Activated CD4-positive, alpha-beta T cell treated with anti-CD3 and anti-CD28 coated beads, Interleukin-2, amount 10 ng/mL, durations not matched to agents 24 days and 14 days (primary cell): Measurements from ENCODE around the gene IGFL4. TPM values are rescaled to one million over a fixed set of nuclear protein-coding genes. Genes with fewer than 3 reads are reported as not detected.
A peak's percentile ranks its signal among the peaks of the same experiment; 100 is the strongest.
"Not testable (repeated sequence)": the region's sequence is repeated elsewhere in the genome, so short reads cannot be mapped to it uniquely, and the experiment has no call there.

Source experiments
- DNase-seq: peaks from one replicate; pipeline ENCODE4 v3.0.0; 2022
- H3K27ac Mint-ChIP-seq: one replicate; pipeline ENCODE4 v1.8.0; 2022; ENCODE audit warnings: mild to moderate bottlenecking, mixed read lengths
- H3K27me3 Mint-ChIP-seq: one replicate; pipeline ENCODE4 v1.8.0; 2022; ENCODE audit warnings: mixed read lengths
- H3K36me3 Mint-ChIP-seq: one replicate; pipeline ENCODE4 v1.8.0; 2022; ENCODE audit warnings: low read depth, mild to moderate bottlenecking, mixed read lengths
- H3K4me1 Mint-ChIP-seq: one replicate; pipeline ENCODE4 v1.8.0; 2021; ENCODE audit warnings: mixed read lengths
- H3K4me3 Mint-ChIP-seq: one replicate; pipeline ENCODE4 v1.8.0; 2022; ENCODE audit warnings: mild to moderate bottlenecking, moderate library complexity, mixed read lengths
- H3K9me3 Mint-ChIP-seq: one replicate; pipeline ENCODE4 v1.8.0; 2021; ENCODE audit warnings: mixed read lengths
- intact Hi-C: fragments of 100-400 bp; cut with micrococcal nuclease; formaldehyde crosslinking; loops from one replicate; pipeline ENCODE4 v1.15.1; 2023
- total RNA-seq: library from RNA; stranded (reverse); gene quantifications from 2 replicates; pipeline ENCODE4 v1.2.3, GENCODE V29; 2022

IGFL4 gene
- not detected in 2 replicates for total RNA-seq

DNA sequence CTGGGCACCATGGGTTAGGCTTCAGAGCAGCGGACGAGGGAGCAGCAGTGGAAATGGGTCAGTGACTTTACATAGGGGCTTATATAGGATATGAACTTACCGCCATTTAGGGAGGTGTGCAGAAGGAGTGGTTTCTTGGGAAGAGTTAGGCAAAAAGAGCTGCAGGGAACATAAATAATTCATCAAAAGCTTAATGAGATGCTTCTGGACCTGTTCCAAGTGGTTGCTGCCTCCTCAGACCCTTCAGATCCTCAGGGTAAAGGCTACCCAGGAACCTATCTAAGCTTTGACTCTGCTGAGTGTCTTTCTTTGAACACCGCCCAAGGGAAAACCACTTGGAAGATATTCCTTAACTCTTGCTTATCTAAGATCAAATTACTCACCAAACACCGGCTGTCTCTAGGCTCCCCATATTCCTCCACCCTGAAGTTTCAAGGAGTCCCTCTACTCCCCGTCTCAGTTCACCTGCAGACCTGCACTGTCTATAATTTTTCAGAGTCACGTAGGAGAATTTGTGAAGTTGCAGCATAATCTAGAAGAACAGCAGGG is at the start of gene IGFL4:
IGFL4 (minus strand) TSS at position 51 of the 549 bp plus-strand sequence; CDS start at position 11, 40 bp downstream.
- H3K36me3 Mint-ChIP-seq = no peaks in the 10 kb centered on the region
- intact Hi-C loops = no loop called here
- H3K9me3 Mint-ChIP-seq = peaks cover 4% of the 10 kb centered on the region
- H3K27ac Mint-ChIP-seq = no peak within 1 kb of the TSS
- no peak for DNase-seq
- H3K4me1 Mint-ChIP-seq = no peaks in the 10 kb centered on the region
- peaks cover 18% of the 10 kb centered on the region for H3K27me3 Mint-ChIP-seq
- no peak within 1 kb of the TSS for H3K4me3 Mint-ChIP-seq

DNA sequence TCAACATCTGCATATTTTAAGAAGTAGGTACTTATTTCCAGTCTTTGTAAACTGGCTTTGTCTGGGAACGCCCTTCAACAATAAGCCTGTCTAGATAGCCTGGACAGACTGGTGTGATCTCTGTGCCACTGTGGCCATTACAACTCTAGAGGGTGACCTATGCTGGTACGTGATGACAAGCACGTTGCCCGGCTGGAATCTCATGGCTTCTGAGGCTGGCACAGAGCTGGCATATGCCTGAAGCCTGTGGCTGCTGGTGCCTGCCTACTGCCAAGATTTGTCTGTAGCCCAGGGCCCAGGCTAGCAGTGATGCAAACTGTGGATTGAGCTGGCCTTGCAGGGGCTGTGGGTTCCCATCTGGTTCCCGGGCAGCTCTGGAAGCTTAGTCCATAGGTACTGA is 49.6 kb upstream of the IGFL4 start:
- DNase-seq = no peak
- Mint-ChIP-seq H3K36me3 (no peaks in the 10 kb centered on the region), H3K9me3 (peaks cover 27% of the 10 kb centered on the region), H3K4me3 (no peak overlapping the region), H3K27me3 (peaks cover 31% of the 10 kb centered on the region), H3K27ac (no peak overlapping the region), H3K4me1 (no peaks in the 10 kb centered on the region)
- intact Hi-C loops = no loop called here

DNA sequence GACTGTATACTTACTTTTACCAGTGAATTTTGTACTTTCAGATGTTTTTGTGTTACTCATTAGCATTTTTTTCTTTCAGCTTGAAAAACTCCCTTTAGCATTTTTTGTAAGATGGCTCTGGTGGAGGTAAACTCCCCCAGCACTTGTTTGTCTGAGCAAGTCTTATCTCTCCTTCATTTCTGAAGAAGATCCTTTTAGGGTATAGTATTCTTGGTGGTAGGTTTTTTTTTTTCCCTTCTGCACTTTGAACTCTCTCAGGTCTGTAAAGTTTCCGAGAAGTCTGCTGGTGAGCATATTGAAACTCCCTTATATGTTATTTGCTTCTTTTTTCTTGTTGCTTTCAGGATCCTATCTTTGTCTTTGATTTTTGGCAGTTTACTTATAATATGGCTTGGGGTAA is 48.6 kb upstream of the IGFL4 start:
- H3K4me1 Mint-ChIP-seq = no peaks in the 10 kb centered on the region
- H3K27me3 Mint-ChIP-seq = peaks cover 27% of the 10 kb centered on the region
- no peaks in the 10 kb centered on the region for H3K36me3 Mint-ChIP-seq
- H3K4me3 Mint-ChIP-seq = no peak overlapping the region
- intact Hi-C loops = no loop called here
- no peak overlapping the region for H3K27ac Mint-ChIP-seq
- peaks cover 34% of the 10 kb centered on the region for H3K9me3 Mint-ChIP-seq
- DNase-seq = no peak

DNA sequence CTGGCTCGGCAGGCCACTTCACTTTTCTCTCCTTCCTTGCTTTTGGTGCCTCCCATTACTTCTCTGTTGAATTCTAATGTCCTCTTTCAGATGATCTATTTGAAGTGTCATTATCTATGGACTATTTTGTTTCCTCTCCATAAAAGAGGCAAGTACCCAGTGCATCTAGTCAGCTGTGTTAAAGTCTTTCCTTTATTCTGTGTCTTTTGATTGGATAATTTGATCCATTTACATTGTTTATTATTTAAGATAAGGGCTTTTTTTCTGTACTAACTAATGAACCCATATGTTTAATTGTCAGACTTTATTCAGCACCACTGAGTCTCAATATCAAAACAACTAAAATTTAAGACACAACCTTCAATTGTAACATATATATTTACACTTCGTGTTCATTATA is 47.3 kb upstream of the IGFL4 start:
- no peak for DNase-seq
- no peak overlapping the region for H3K27ac Mint-ChIP-seq
- H3K4me3 Mint-ChIP-seq = no peak overlapping the region
- no peaks in the 10 kb centered on the region for H3K36me3 Mint-ChIP-seq
- peaks cover 26% of the 10 kb centered on the region for H3K27me3 Mint-ChIP-seq
- peaks cover 34% of the 10 kb centered on the region for H3K9me3 Mint-ChIP-seq
- no peaks in the 10 kb centered on the region for H3K4me1 Mint-ChIP-seq
- intact Hi-C loops = no loop called here

DNA sequence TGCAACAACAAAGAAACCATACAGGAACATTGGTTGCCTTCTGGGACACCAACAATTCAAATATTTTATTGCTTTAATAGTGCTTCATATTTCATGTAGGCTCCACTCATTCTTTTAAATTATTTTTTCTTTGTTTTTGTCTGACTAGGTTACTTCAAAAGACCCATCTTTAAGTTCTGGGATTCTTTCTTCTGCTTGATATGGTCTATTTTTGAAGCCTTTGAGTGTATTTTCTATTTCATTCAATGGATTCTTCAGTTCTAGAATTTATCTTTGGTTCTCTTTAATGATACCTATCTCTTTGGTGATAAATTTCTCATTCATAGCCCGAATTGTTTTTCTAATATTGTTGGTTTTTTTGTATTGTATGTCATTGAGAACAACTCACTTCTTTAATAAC is 45.1 kb upstream of the IGFL4 start:
- no peaks in the 10 kb centered on the region for H3K36me3 Mint-ChIP-seq
- H3K4me3 Mint-ChIP-seq = no peak overlapping the region
- peaks cover 37% of the 10 kb centered on the region for H3K27me3 Mint-ChIP-seq
- intact Hi-C loops = no loop called here
- H3K4me1 Mint-ChIP-seq = no peaks in the 10 kb centered on the region
- no peak overlapping the region for H3K27ac Mint-ChIP-seq
- no peak for DNase-seq
- H3K9me3 Mint-ChIP-seq = peaks cover 32% of the 10 kb centered on the region

DNA sequence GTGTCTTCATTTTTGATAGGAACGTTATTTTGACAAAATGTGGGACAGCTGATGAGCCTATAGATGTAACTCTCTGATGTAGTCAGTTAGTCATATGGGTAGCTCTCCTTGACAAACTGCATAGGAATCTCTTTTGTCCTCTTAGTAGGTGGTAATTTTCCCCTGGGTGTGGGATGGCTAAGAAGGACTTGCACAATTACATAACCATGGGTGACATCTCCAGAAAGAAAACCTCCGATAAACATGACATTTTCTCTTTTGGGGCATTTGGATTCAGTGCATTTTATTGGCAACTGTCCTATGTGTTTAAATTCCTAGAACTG is 41.9 kb upstream of the IGFL4 start:
- Mint-ChIP-seq H3K27ac (no peak overlapping the region), H3K36me3 (peaks cover 2% of the 10 kb centered on the region), H3K4me1 (no peaks in the 10 kb centered on the region), H3K27me3 (peaks cover 42% of the 10 kb centered on the region), H3K9me3 (peaks cover 17% of the 10 kb centered on the region), H3K4me3 (no peak overlapping the region)
- DNase-seq = no peak
- intact Hi-C loops = loop anchor here (1.0 to 2.0 kb wide), 3 partner anchors 32 to 182 kb away; no protein-coding TSS in a partner anchor

DNA sequence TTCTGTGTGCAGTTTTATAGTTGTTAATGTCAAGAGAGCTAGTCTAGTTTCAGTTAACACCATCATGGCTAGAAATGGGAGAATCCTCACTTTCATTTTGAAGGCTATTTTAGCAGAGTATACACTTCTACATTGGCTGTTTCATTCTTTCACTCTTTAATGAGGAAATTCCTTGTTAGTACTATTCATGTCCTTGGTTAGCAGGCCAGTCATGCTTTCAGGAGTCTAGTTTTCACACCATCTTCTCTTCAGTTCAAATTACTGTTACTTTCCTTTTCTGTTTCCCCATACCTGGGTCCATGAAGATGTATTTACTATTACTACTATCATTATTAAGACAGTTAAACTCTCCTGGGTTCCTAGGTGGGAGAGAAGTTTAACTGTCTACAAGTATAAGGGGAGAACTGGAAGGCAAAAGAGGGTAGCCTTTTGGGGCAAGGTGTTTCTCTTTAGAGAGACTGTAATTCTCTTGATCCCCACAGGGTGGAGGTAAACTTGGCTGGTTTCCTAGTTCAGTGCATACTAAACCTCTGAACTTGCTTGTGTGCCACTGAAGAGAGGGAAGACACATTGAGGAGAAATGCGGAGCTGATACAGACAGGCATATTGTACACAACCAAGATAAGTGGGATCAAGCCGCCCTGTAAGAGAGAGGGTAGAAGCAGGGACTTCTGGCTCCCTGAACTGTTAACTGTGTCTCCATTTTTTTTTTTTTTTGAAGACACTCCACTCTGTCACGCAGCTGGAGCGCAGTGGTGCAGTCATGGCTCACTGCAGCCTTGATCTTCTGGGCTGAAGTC is 41.3 kb upstream of the IGFL4 start:
- intact Hi-C loops = loop anchor here (1.0 to 2.0 kb wide), 3 partner anchors 33 to 182 kb away; no protein-coding TSS in a partner anchor

DNA sequence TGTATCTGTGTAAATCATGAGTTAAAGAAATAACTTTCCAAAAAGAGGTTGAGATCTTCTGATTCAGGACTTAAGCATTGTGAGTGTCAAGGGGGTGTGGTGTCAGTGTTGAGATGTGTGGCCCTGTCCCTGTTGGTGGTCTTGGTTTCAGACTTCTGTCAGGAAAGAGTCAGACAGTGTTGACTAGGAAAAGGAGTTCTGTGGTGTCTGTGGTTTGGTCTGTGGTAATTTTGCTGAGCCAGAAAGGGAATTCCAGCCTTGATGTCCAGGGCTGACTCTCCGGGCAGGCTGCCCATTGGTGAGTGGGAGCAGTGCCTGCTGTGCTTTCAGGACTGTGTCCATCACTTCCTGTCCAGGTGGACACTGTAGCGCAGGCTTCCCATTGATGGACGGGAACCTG is 39.8 kb upstream of the IGFL4 start:
- H3K9me3 Mint-ChIP-seq = peaks cover 9% of the 10 kb centered on the region
- intact Hi-C loops = no loop called here
- H3K27me3 Mint-ChIP-seq = peaks cover 58% of the 10 kb centered on the region

More for the DNA sequence above, 41.3 kb upstream of the IGFL4 start:
- Mint-ChIP-seq H3K36me3 (peaks cover 2% of the 10 kb centered on the region), H3K9me3 (peaks cover 17% of the 10 kb centered on the region), H3K27ac (no peak overlapping the region), H3K27me3 (peaks cover 46% of the 10 kb centered on the region), H3K4me1 (peaks cover 2% of the 10 kb centered on the region), H3K4me3 (no peak overlapping the region)
- peak; percentile 66 for DNase-seq

DNA sequence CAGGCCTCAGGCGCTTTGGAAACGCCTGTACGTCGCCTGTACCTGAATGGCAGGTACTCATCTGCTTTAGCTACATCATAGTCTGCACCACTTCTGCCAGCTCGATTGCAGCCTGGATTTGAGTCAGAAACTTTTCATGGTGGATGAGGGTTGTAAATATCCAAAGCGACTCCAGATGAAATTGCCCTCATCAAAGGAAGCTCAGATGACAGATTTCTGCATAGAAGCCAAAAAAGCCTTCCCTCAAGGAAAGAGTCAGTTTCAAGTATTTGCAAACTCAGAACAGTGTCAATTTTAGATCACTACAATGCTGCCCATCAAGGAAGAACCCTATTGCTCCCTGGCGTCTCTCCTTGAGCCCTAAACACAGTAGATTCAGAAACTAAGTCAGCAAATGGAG is 38.8 kb upstream of the IGFL4 start:
- intact Hi-C loops = no loop called here
- Mint-ChIP-seq H3K27ac (no peak overlapping the region), H3K4me1 (peaks cover 2% of the 10 kb centered on the region), H3K27me3 (peaks cover 60% of the 10 kb centered on the region), H3K36me3 (peaks cover 2% of the 10 kb centered on the region), H3K9me3 (no peaks in the 10 kb centered on the region), H3K4me3 (no peak overlapping the region)
- no peak for DNase-seq

More for the DNA sequence above, 39.8 kb upstream of the IGFL4 start:
- Mint-ChIP-seq H3K4me1 (peaks cover 2% of the 10 kb centered on the region), H3K4me3 (no peak overlapping the region), H3K36me3 (peaks cover 2% of the 10 kb centered on the region), H3K27ac (no peak overlapping the region)
- DNase-seq = no peak

DNA sequence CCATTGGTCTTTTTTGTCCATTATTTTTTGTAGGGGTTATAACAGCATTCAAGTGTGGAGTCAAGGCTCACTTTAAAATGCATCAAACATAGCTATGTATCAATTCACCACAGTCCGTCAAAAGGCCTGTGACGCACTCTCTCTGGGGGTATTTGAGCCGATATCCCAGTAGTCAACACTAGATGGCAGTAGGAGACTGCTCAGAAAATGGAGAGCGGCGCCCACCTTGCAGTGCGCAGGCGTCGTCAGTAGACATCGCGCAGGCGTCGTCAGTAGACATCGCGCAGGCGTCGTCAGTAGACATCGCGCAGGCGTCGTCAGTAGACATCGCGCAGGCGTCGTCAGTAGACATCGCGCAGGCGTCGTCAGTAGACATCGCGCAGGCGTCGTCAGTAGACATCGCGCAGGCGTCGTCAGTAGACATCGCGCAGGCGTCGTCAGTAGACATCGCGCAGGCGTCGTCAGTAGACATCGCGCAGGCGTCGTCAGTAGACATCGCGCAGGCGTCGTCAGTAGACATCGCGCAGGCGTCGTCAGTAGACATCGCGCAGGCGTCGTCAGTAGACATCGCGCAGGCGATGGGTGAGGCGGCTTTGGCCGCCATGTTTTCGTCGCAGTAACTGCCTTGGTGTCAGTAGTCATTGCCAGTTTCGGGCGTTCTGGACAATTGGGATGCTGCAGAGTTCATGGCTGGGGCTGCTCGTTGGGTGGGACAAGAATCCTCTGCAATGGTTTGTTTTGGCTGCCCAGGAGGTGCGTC is 38.0 kb upstream of the IGFL4 start:
- H3K4me3 Mint-ChIP-seq, H3K9me3 Mint-ChIP-seq, intact Hi-C loops, H3K36me3 Mint-ChIP-seq, H3K4me1 Mint-ChIP-seq, H3K27ac Mint-ChIP-seq: not testable (repeated sequence)
- peak; percentile 71 for DNase-seq
- peaks cover 59% of the 10 kb centered on the region for H3K27me3 Mint-ChIP-seq

DNA sequence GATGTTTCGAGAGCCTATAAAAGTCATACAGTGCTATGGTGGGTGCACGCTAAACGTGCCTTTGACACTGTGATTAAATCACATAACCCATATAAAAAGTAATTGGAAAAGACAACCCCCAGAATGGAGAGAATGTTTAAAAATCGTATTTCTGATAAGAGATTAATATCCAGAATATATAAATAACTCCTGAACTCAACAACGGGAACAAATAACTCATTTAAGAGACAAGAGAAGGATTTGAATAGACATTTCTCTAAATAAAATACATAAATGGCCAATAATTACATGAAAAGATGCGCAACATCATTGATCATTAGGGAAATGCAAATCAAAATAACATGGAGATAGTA is 37.0 kb upstream of the IGFL4 start:
- peaks cover 2% of the 10 kb centered on the region for H3K4me1 Mint-ChIP-seq
- H3K27me3 Mint-ChIP-seq = peaks cover 66% of the 10 kb centered on the region
- H3K9me3 Mint-ChIP-seq = no peaks in the 10 kb centered on the region
- H3K4me3 Mint-ChIP-seq = no peak overlapping the region
- no peak for DNase-seq
- peaks cover 2% of the 10 kb centered on the region for H3K36me3 Mint-ChIP-seq
- intact Hi-C loops = loop anchor here (1.0 kb wide), 1 partner anchor 48 kb away; no protein-coding TSS in a partner anchor
- no peak overlapping the region for H3K27ac Mint-ChIP-seq

DNA sequence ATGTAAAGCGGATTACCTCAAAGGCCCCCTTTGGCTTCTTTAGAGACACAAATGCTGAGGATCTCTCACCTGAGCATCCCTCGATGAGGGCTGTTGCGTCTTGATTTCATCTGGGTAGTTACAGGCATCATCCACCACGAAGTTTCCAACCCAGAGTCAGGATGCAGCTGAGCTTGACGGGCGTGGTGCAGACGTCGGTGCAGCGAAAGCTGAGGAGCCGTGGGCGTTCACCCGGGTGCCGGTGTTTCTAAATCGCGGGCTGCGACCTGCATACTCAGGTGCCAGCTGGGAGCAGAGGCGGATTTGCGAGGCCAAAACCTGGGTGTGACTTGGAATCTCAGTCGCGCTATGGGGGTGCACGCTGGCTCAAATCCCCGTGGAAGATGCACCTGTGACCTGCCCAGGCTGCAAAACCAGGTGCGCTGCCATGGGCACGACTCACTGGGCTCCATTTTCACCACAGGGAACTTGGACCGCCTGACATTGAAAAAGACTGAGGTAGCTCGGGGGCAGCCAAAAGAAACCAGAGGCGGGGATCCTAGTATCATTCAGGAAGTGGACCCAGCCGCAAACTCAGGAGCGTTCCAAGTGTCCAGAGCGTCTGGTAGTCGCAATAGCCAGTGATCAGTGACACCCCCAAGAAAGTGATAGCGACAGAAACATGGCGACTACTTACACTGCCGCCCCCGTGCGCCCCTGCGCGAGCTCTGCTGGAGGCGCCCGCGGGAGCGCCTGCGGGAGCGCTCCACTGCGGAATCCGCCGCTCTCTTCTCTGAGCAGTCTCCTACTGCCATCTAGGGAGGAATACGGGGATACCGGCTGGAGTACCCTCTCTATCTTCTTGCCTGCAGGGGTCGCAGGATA is 36.4 kb upstream of the IGFL4 start:
- H3K9me3 Mint-ChIP-seq = no peaks in the 10 kb centered on the region
- peak; percentile 69 for DNase-seq
- no peak overlapping the region for H3K4me3 Mint-ChIP-seq
- intact Hi-C loops = loop anchor here (1.0 kb wide), 1 partner anchor 48 kb away; no protein-coding TSS in a partner anchor
- H3K27ac Mint-ChIP-seq = no peak overlapping the region
- H3K36me3 Mint-ChIP-seq = peaks cover 2% of the 10 kb centered on the region
- H3K4me1 Mint-ChIP-seq = peaks cover 2% of the 10 kb centered on the region
- H3K27me3 Mint-ChIP-seq = peaks cover 70% of the 10 kb centered on the region

DNA sequence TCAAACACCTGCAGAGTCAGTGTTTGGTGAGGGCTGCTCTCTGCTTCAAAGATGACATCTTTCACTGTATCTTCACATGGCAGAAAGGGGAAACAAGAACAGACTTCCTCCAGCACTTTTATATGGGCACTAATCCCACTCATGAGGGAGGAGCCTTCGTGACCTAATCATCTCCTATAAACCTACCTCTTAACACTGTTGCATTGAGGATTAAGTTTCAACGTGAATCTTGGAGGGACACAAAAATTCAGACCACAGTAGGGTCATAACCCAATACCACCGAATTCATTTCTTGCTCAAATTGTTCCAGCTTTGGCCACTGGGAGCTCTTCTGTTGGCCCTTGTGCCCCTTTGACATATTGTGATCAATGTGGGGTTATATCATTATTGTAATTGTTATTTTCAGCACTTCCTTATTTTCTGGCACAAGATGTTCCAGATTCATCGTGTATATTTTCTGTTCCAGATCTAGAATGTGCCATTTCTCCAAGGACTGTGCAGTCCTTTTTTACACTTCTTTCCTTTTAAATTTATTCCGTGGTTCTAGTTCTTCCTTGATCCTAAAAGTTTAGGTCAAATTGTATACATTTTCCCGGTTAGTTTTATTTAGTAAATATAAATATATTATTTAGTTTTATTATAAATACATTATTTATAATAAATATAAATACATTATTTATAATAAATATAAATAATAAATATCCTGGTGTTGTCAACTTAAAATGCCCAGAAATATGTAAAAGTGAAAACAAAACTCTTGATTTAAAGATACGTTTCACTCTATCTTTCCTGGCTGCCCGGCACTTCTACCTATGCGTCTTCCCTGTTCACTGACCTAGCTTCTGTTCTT is 35.5 kb upstream of the IGFL4 start:
- no peak for DNase-seq
- H3K27ac Mint-ChIP-seq = no peak overlapping the region
- H3K4me3 Mint-ChIP-seq = no peak overlapping the region
- no peaks in the 10 kb centered on the region for H3K9me3 Mint-ChIP-seq
- peaks cover 65% of the 10 kb centered on the region for H3K27me3 Mint-ChIP-seq
- H3K4me1 Mint-ChIP-seq = peaks cover 2% of the 10 kb centered on the region
- H3K36me3 Mint-ChIP-seq = peaks cover 2% of the 10 kb centered on the region
- intact Hi-C loops = no loop called here
